Activated CD8-positive, alpha-beta T cell treated with anti-CD3 and anti-CD28 coated beads, Interleukin-2, amount 10 ng/mL, durations not matched to agents 7 days and 5 days (primary cell): ENCODE data around the gene MTURN. TPM values are rescaled to one million over a fixed set of nuclear protein-coding genes. Genes with fewer than 3 reads are reported as not detected.

Source experiments
- ATAC-seq: fragments of 150-1000 bp; cut with Tn5 transposase; one replicate; pipeline ENCODE4 v1.10.0; 2021; ENCODE audit warnings: moderate library complexity
- CTCF ChIA-PET: fragments of 350-600 bp; sonication (Branson Sonifier 250); formaldehyde crosslinking; loops from one replicate; lab custom pipeline; 2021; ENCODE audit warnings: antibody characterized with exemption; lab: Charles Lee
- POLR2A ChIA-PET: fragments of 350-600 bp; sonication (Branson Sonifier 250); formaldehyde crosslinking; loops from one replicate; lab custom pipeline; 2021; ENCODE audit warnings: antibody characterized with exemption; lab: Charles Lee
- DNase-seq: peaks from one replicate; pipeline ENCODE4 v3.0.0-alpha.2; 2020
- H3K27ac Mint-ChIP-seq: one replicate; pipeline ENCODE4 v1.8.0; 2021; ENCODE audit warnings: mild to moderate bottlenecking, mixed read lengths
- H3K27me3 Mint-ChIP-seq: one replicate; pipeline ENCODE4 v1.8.0; 2021; ENCODE audit warnings: low read depth, mixed read lengths
- H3K36me3 Mint-ChIP-seq: one replicate; pipeline ENCODE4 v1.8.0; 2021; ENCODE audit warnings: low read depth, mixed read lengths
- H3K4me1 Mint-ChIP-seq: one replicate; pipeline ENCODE4 v1.8.0; 2021; ENCODE audit warnings: low read depth, mixed read lengths
- H3K4me3 Mint-ChIP-seq: one replicate; pipeline ENCODE4 v1.8.0; 2021; ENCODE audit warnings: mild to moderate bottlenecking, mixed read lengths
- H3K9me3 Mint-ChIP-seq: one replicate; pipeline ENCODE4 v1.8.0; 2022; ENCODE audit warnings: mixed read lengths; ENCODE audit not compliant: insufficient read depth
- total RNA-seq, 2 experiments: library from RNA; stranded (reverse); gene quantifications; one replicate each; pipeline ENCODE4 v1.2.3, GENCODE V29; 2021

The MTURN gene
- total RNA-seq, 2 experiments from 2014 or later = 1.1 to 1.3 TPM

GRCh38 chr7:30113144-30113543, 21.6 kb upstream of the MTURN start:
- H3K4me3 Mint-ChIP-seq = no peak overlapping the region
- H3K9me3 Mint-ChIP-seq = peaks cover 21% of the 10 kb centered on the region
- POLR2A ChIA-PET = no interaction called here
- ATAC-seq = no peak
- no peak overlapping the region for H3K27ac Mint-ChIP-seq
- peaks cover 7% of the 10 kb centered on the region for H3K36me3 Mint-ChIP-seq
- H3K27me3 Mint-ChIP-seq = no peaks in the 10 kb centered on the region
- no peak for DNase-seq
- peaks cover 7% of the 10 kb centered on the region for H3K4me1 Mint-ChIP-seq
- CTCF ChIA-PET = no interaction called here

GRCh38 chr7:30114536-30115238, 20.1 kb upstream of the MTURN start:
- no peaks in the 10 kb centered on the region for H3K27me3 Mint-ChIP-seq
- DNase-seq = no peak
- H3K27ac Mint-ChIP-seq = no peak overlapping the region
- H3K36me3 Mint-ChIP-seq = peaks cover 7% of the 10 kb centered on the region
- H3K4me3 Mint-ChIP-seq = no peak overlapping the region
- H3K9me3 Mint-ChIP-seq = peaks cover 21% of the 10 kb centered on the region
- CTCF ChIA-PET = no interaction called here
- POLR2A ChIA-PET = no interaction called here
- no peak for ATAC-seq
- H3K4me1 Mint-ChIP-seq = peaks cover 7% of the 10 kb centered on the region

GRCh38 chr7:30115709-30116297, 19.0 kb upstream of the MTURN start:
- ChIA-PET CTCF (no interaction called here), POLR2A (no interaction called here)
- Mint-ChIP-seq H3K27me3 (no peaks in the 10 kb centered on the region), H3K4me1 (peaks cover 7% of the 10 kb centered on the region), H3K4me3 (no peak overlapping the region), H3K27ac (no peak overlapping the region), H3K36me3 (peaks cover 7% of the 10 kb centered on the region), H3K9me3 (peaks cover 21% of the 10 kb centered on the region)
- DNase-seq (no peak), ATAC-seq (no peak)

GRCh38 chr7:30116771-30117170, 18.0 kb upstream of the MTURN start:
- DNase-seq (no peak), ATAC-seq (no peak)
- CTCF ChIA-PET = no interaction called here
- POLR2A ChIA-PET = no interaction called here
- Mint-ChIP-seq H3K36me3 (peaks cover 7% of the 10 kb centered on the region), H3K4me3 (no peak overlapping the region), H3K9me3 (peaks cover 20% of the 10 kb centered on the region), H3K27ac (no peak overlapping the region), H3K27me3 (no peaks in the 10 kb centered on the region), H3K4me1 (peaks cover 7% of the 10 kb centered on the region)

GRCh38 chr7:30117896-30118295, 16.9 kb upstream of the MTURN start:
- DNase-seq (no peak), ATAC-seq (no peak)
- Mint-ChIP-seq H3K27ac (no peak overlapping the region), H3K4me1 (peaks cover 7% of the 10 kb centered on the region), H3K27me3 (no peaks in the 10 kb centered on the region), H3K9me3 (peaks cover 16% of the 10 kb centered on the region), H3K36me3 (peaks cover 6% of the 10 kb centered on the region), H3K4me3 (no peak overlapping the region)
- CTCF ChIA-PET = no interaction called here
- POLR2A ChIA-PET = no interaction called here

GRCh38 chr7:30119890-30120577, 14.8 kb upstream of the MTURN start:
- Mint-ChIP-seq H3K9me3 (no peaks in the 10 kb centered on the region), H3K27ac (no peak overlapping the region), H3K4me3 (no peak overlapping the region), H3K36me3 (no peaks in the 10 kb centered on the region), H3K4me1 (peaks cover 1% of the 10 kb centered on the region), H3K27me3 (no peaks in the 10 kb centered on the region)
- ChIA-PET POLR2A (no interaction called here), CTCF (interaction anchor here (0.8 kb wide), 1 partner anchor 16 kb away, joined by 3 read pairs; no protein-coding TSS in a partner anchor)
- DNase-seq (no peak), ATAC-seq (no peak)

- CTCF ChIA-PET = interaction anchor here (1.2 to 1.8 kb wide), 3 partner anchors 31 to 72 kb away, joined by 3 to 12 read pairs (median 3); no protein-coding TSS in a partner anchor
- peaks cover 46% of the 10 kb centered on the region for H3K27me3 Mint-ChIP-seq
- H3K4me3 Mint-ChIP-seq = peak overlapping the region; percentile 74
- no peak for DNase-seq
- H3K9me3 Mint-ChIP-seq = no peaks in the 10 kb centered on the region
- H3K36me3 Mint-ChIP-seq = no peaks in the 10 kb centered on the region
- peak overlapping the region; percentile 43 for H3K27ac Mint-ChIP-seq
- no peak for ATAC-seq
- H3K4me1 Mint-ChIP-seq = peaks cover 10% of the 10 kb centered on the region
- POLR2A ChIA-PET = interaction anchor here (1.2 kb wide), 1 partner anchor 13 kb away, joined by 3 read pairs; no protein-coding TSS in a partner anchor
Measured at GRCh38 chr7:30133736-30134610, 813 bp upstream of the MTURN start.

- POLR2A ChIA-PET = interaction anchor here (0.7 to 1.2 kb wide), 4 partner anchors 12 to 458 kb away, joined by 3 read pairs; no protein-coding TSS in a partner anchor
- no peaks in the 10 kb centered on the region for H3K36me3 Mint-ChIP-seq
- peak overlapping the region; percentile 79 for H3K4me3 Mint-ChIP-seq
- ATAC-seq = peak; percentile 57
- no peaks in the 10 kb centered on the region for H3K9me3 Mint-ChIP-seq
- H3K27me3 Mint-ChIP-seq = peaks cover 43% of the 10 kb centered on the region
- CTCF ChIA-PET = interaction anchor here (1.2 to 1.8 kb wide), 3 partner anchors 11 to 74 kb away, joined by 3 to 12 read pairs (median 3); no protein-coding TSS in a partner anchor
- peak; percentile 47 for DNase-seq
- H3K4me1 Mint-ChIP-seq = peaks cover 10% of the 10 kb centered on the region
- H3K27ac Mint-ChIP-seq = peak overlapping the region; percentile 62
Measured at GRCh38 chr7:30135301-30136116, 723 bp downstream of the MTURN start.

GRCh38 chr7:30136117-30136731, 1.4 kb downstream of the MTURN start:
- Mint-ChIP-seq H3K9me3 (no peaks in the 10 kb centered on the region), H3K4me1 (peaks cover 10% of the 10 kb centered on the region), H3K27me3 (peaks cover 38% of the 10 kb centered on the region), H3K36me3 (no peaks in the 10 kb centered on the region), H3K27ac (peak overlapping the region; percentile 62), H3K4me3 (peak overlapping the region; percentile 79)
- ChIA-PET CTCF (no interaction called here), POLR2A (interaction anchor here (0.7 to 1.1 kb wide), 3 partner anchors 11 to 458 kb away, joined by 3 read pairs; no protein-coding TSS in a partner anchor)
- ATAC-seq = no peak
- no peak for DNase-seq

GRCh38 chr7:30136743-30137485, 2.1 kb downstream of the MTURN start:
- H3K4me3 Mint-ChIP-seq = no peak overlapping the region
- H3K27ac Mint-ChIP-seq = no peak overlapping the region
- ChIA-PET POLR2A (no interaction called here), CTCF (no interaction called here)
- no peaks in the 10 kb centered on the region for H3K9me3 Mint-ChIP-seq
- ATAC-seq (no peak), DNase-seq (no peak)
- H3K36me3 Mint-ChIP-seq = no peaks in the 10 kb centered on the region
- peaks cover 35% of the 10 kb centered on the region for H3K27me3 Mint-ChIP-seq
- H3K4me1 Mint-ChIP-seq = peaks cover 10% of the 10 kb centered on the region
